Esophagus muscularis mucosa (tissue), 4 donors: ENCODE results near the gene SCTR. TPM values are rescaled to one million over a fixed set of nuclear protein-coding genes. Genes with fewer than 3 reads are reported as not detected.

ENCODE experiments used
- DNase-seq: peaks from one replicate; pipeline ENCODE4 v3.0.0-alpha.2; 2017; ENCODE audit errors: extremely low spot score
- H3K27ac ChIP-seq, 4 donors: fragments of 200-600 bp; sonication (generic); replicated peaks in 1 of 4; 1 replicate in 3 of 4; 2 replicates in 1 of 4; pipeline ENCODE4 v1.5.1; 2016 to 2019; ENCODE audit warnings: mild to moderate bottlenecking in 1 of 4
- H3K27me3 ChIP-seq, 4 donors: fragments of 200-600 bp; sonication (generic); one replicate each; pipeline versions ENCODE4 v1.5.1 to v1.6.0; 2016 to 2019
- H3K36me3 ChIP-seq, 4 donors: fragments of 200-600 bp; sonication (generic); one replicate each; pipeline ENCODE4 v1.5.1; 2016 to 2019
- H3K4me1 ChIP-seq, 4 donors: fragments of 200-600 bp; sonication (generic); one replicate each; pipeline ENCODE4 v1.5.1; 2016 to 2019
- H3K4me3 ChIP-seq, 4 donors: fragments of 200-600 bp; sonication (generic); 1 replicate in 2 of 4; 2 replicates in 2 of 4; pipeline ENCODE4 v1.5.1; 2016 to 2019; ENCODE audit warnings: mild to moderate bottlenecking in 4 of 4, moderate library complexity in 1 of 4
- H3K9me3 ChIP-seq, 4 donors: fragments of 200-600 bp; sonication (generic); 1 replicate in 3 of 4; 2 replicates in 1 of 4; pipeline ENCODE4 v1.5.1; 2016 to 2019
- CTCF ChIP-seq, 3 experiments: fragments of 200-600 bp in 2 of 3; fragments of 450-650 bp in 1 of 3; sonication (generic) in 2 of 3; IDR thresholded peaks; one replicate each; pipeline ENCODE4 v1.5.1; 2017 to 2019; ENCODE audit warnings: antibody characterized with exemption in 3 of 3, mild to moderate bottlenecking in 2 of 3, moderate library complexity in 1 of 3
- EP300 ChIP-seq: sonication (generic); formaldehyde crosslinking; IDR thresholded peaks from one replicate; pipeline ENCODE4 v1.6.1; 2017; ENCODE audit warnings: antibody characterized with exemption
- POLR2A ChIP-seq: fragments of 450-650 bp; IDR thresholded peaks from one replicate; pipeline ENCODE4 v1.6.1; 2017; ENCODE audit warnings: antibody characterized with exemption, moderate library complexity, mild to moderate bottlenecking, low read depth
- POLR2AphosphoS5 ChIP-seq, 2 donors: sonication (generic); formaldehyde crosslinking; IDR thresholded peaks; one replicate each; pipeline ENCODE4 v1.6.1; 2017; ENCODE audit warnings: antibody characterized with exemption in 2 of 2
- WGBS: methylation state at CpG from one replicate; pipeline ENCODE4 v1.1.5; 2018; 5-methylcytosine and 5-hydroxymethylcytosine counted together
- intact Hi-C: fragments of 100-400 bp; cut with DNase I; formaldehyde crosslinking; loops from one replicate; pipeline ENCODE4 v1.15.1; 2023
- total RNA-seq, 4 donors: library from RNA; depleted of rRNA; stranded (reverse); fragments of >200 nt; gene quantifications; one replicate each; pipeline versions ENCODE4 v1.1.0 to v1.2.1, GENCODE V29; 2016

Gene SCTR
- total RNA-seq, 4 donors from 2014 or later = not detected

GRCh38 chr2:119496682-119497081, 27.6 kb downstream of the SCTR start:
- 81% methylated on average over 4 of the region's 4 CpGs for WGBS
- H3K4me3 ChIP-seq = no peak overlapping the region
- H3K9me3 ChIP-seq = peaks cover 0 to 17% (median 13%) of the 10 kb centered on the region in 4 donors
- no peak overlapping the region for H3K27ac ChIP-seq
- no peaks in the 10 kb centered on the region for H3K36me3 ChIP-seq
- peaks cover 0 to 4% (median 0%) of the 10 kb centered on the region in 4 donors for H3K27me3 ChIP-seq
- H3K4me1 ChIP-seq = peaks cover 10 to 11% (median 10%) of the 10 kb centered on the region in 4 donors
- peak; percentile 26 for DNase-seq
- intact Hi-C loops = no loop called here
- TF ChIP-seq EP300 = no peak
- no peak for TF ChIP-seq POLR2A
- no peak for TF ChIP-seq CTCF (IDR thresholded peaks at IDR 0.05)
- no peak for TF ChIP-seq POLR2AphosphoS5 (IDR thresholded peaks at IDR 0.05)

GRCh38 chr2:119495948-119496347, 28.3 kb downstream of the SCTR start:
- Histone ChIP-seq H3K36me3 (no peaks in the 10 kb centered on the region), H3K27ac (no peak overlapping the region), H3K27me3 (peaks cover 0 to 4% (median 0%) of the 10 kb centered on the region in 4 donors), H3K4me3 (no peak overlapping the region), H3K4me1 (peaks cover 13 to 18% (median 15%) of the 10 kb centered on the region in 4 donors), H3K9me3 (peaks cover 0 to 15% (median 10%) of the 10 kb centered on the region in 4 donors)
- no peak for TF ChIP-seq POLR2AphosphoS5 (IDR thresholded peaks at IDR 0.05)
- DNase-seq = no peak
- intact Hi-C loops = no loop called here
- no CpG with 5 or more reads among the region's 2 CpGs for WGBS

GRCh38 chr2:119494163-119494790, 30.0 kb downstream of the SCTR start:
- H3K4me3 ChIP-seq = no peak overlapping the region
- no peak overlapping the region for H3K27ac ChIP-seq
- DNase-seq = peak; percentile 72
- no peak for TF ChIP-seq POLR2AphosphoS5 (IDR thresholded peaks at IDR 0.05)
- no peak for TF ChIP-seq POLR2A
- no peak for TF ChIP-seq CTCF (IDR thresholded peaks at IDR 0.05)
- TF ChIP-seq EP300 = no peak
- peaks cover 0 to 6% (median 3%) of the 10 kb centered on the region in 4 donors for H3K9me3 ChIP-seq
- no peaks in the 10 kb centered on the region for H3K36me3 ChIP-seq
- peaks cover 13 to 29% (median 15%) of the 10 kb centered on the region in 4 donors for H3K4me1 ChIP-seq
- intact Hi-C loops = no loop called here
- WGBS = 79% methylated on average over 6 of the region's 6 CpGs
- peaks cover 0 to 4% (median 0%) of the 10 kb centered on the region in 4 donors for H3K27me3 ChIP-seq

- WGBS = 67% methylated on average over 5 of the region's 5 CpGs
- peaks cover 0 to 8% (median 0%) of the 10 kb centered on the region in 4 donors for H3K27me3 ChIP-seq
- no peaks in the 10 kb centered on the region for H3K9me3 ChIP-seq
- peaks cover 14 to 43% (median 18%) of the 10 kb centered on the region in 4 donors for H3K4me1 ChIP-seq
- DNase-seq = peak; percentile 81
- H3K36me3 ChIP-seq = no peaks in the 10 kb centered on the region
- no peak for TF ChIP-seq EP300
- TF ChIP-seq CTCF (IDR thresholded peaks at IDR 0.05) = no peak
- TF ChIP-seq POLR2A = no peak
- peak in 1 of 2 donors; percentile 43 for TF ChIP-seq POLR2AphosphoS5 (IDR thresholded peaks at IDR 0.05)
- H3K27ac ChIP-seq = peak overlapping the region in 3 of 4 donors; percentile 15 to 60 (median 43)
- no peak overlapping the region for H3K4me3 ChIP-seq
- intact Hi-C loops = no loop called here
Measured at GRCh38 chr2:119491776-119492525, 32.3 kb downstream of the SCTR start.

GRCh38 chr2:119490653-119491195, 33.6 kb downstream of the SCTR start:
- no peak overlapping the region for H3K27ac ChIP-seq
- DNase-seq = peak; percentile 87
- H3K9me3 ChIP-seq = no peaks in the 10 kb centered on the region
- H3K27me3 ChIP-seq = peaks cover 0 to 4% (median 0%) of the 10 kb centered on the region in 4 donors
- H3K4me3 ChIP-seq = no peak overlapping the region
- no peaks in the 10 kb centered on the region for H3K36me3 ChIP-seq
- WGBS = 86% methylated on average over 7 of the region's 7 CpGs
- intact Hi-C loops = no loop called here
- H3K4me1 ChIP-seq = peaks cover 14 to 48% (median 21%) of the 10 kb centered on the region in 4 donors
- TF ChIP-seq EP300 (no peak), POLR2A (no peak), POLR2AphosphoS5 (IDR thresholded peaks at IDR 0.05) (no peak), CTCF (IDR thresholded peaks at IDR 0.05) (no peak)
